GM12878 (cell line): ENCODE results near the gene PGBD4. TPM values are rescaled to one million over a fixed set of nuclear protein-coding genes. Genes with fewer than 3 reads are reported as not detected.

ENCODE experiments used
- ATAC-seq: fragments of 200-7000 bp; cut with Tn5 transposase; 3 replicates; pipeline ENCODE4 v1.9.1; 2020; ENCODE audit warnings: mild to moderate bottlenecking, moderate library complexity
- BruUV-seq: library from RNA; stranded (reverse); fragments of 400-500 nt; replicated peaks from 2 replicates; lab custom pipeline; 2021; lab: Mats Ljungman, UMichigan
- CTCF ChIA-PET: fragments of 300-600 bp; sonication (Branson Sonifier 250); formaldehyde crosslinking; extraction: SDS; loops from one replicate; lab custom pipeline; 2021; ENCODE audit warnings: inconsistent platforms; lab: Yijun Ruan, JAX
- POLR2A ChIA-PET: fragments of 350-600 bp; formaldehyde crosslinking; extraction: SDS; loops from one replicate; lab custom pipeline; 2021; ENCODE audit warnings: inconsistent platforms; lab: Charles Lee
- RAD21 ChIA-PET: fragments of 300-600 bp; sonication (Branson Sonifier 250); formaldehyde crosslinking; loops from one replicate; lab custom pipeline; 2023; ENCODE audit warnings: antibody characterized with exemption; ENCODE audit not compliant: unreplicated experiment; lab: Charles Lee
- SMC1A ChIA-PET: fragments of 300-600 bp; sonication (Branson Sonifier 250); formaldehyde crosslinking; loops from one replicate; lab custom pipeline; 2023; ENCODE audit not compliant: unreplicated experiment, uncharacterized antibody; lab: Charles Lee
- DNase-seq: peaks from one replicate; pipeline ENCODE4 v3.0.0-alpha.2; 2011; ENCODE audit warnings: low read depth, low spot score
- FAIRE-seq: peaks from 3 replicates; lab custom pipeline; 2011; peaks lifted over from hg19 to GRCh38; lab: Jason Lieb, UNC
- H2AFZ ChIP-seq: 2 replicates; pipeline ENCODE4 v1.6.0; 2011; ENCODE audit warnings: low read depth, low read length, control low read depth; ENCODE audit not compliant: control insufficient read depth
- H3K27ac ChIP-seq: 2 replicates; pipeline ENCODE4 v1.5.1; 2011; ENCODE audit warnings: control low read depth; ENCODE audit not compliant: control insufficient read depth, insufficient read depth
- H3K27me3 ChIP-seq, 2 experiments: replicated peaks in 1 of 2; 2 replicates each; pipeline versions ENCODE4 v1.6.0 to v1.6.1; 2011; ENCODE audit warnings: low read length in 1 of 2; ENCODE audit not compliant: control insufficient read depth in 2 of 2, insufficient read depth in 2 of 2
- H3K36me3 ChIP-seq, 2 experiments: 2 replicates each; pipeline ENCODE4 v1.5.1; 2011; ENCODE audit warnings: low read length in 1 of 2; ENCODE audit not compliant: control insufficient read depth in 2 of 2, insufficient read depth in 2 of 2
- H3K4me1 ChIP-seq: 2 replicates; pipeline ENCODE4 v1.6.1; 2011; ENCODE audit warnings: mild to moderate bottlenecking, low read length, moderate library complexity, mixed read lengths; ENCODE audit not compliant: control insufficient read depth, insufficient read depth
- H3K4me2 ChIP-seq: 2 replicates; pipeline ENCODE4 v1.6.0; 2011; ENCODE audit warnings: control low read depth; ENCODE audit not compliant: control insufficient read depth, insufficient read depth
- H3K4me3 ChIP-seq: fragments of 200-600 bp; sonication (generic); 2 replicates; pipeline ENCODE4 v1.5.1; 2016
- H3K79me2 ChIP-seq: 2 replicates; pipeline ENCODE4 v1.6.0; 2011; ENCODE audit warnings: low read length; ENCODE audit not compliant: control insufficient read depth, insufficient read depth
- H3K9ac ChIP-seq: 2 replicates; pipeline ENCODE4 v1.8.0; 2011; ENCODE audit warnings: low read length, control low read depth, mixed read lengths; ENCODE audit not compliant: control insufficient read depth, insufficient read depth
- H3K9me3 ChIP-seq: replicated peaks from 3 replicates; pipeline ENCODE4 v1.5.1; 2011; ENCODE audit warnings: mild to moderate bottlenecking, low read length; ENCODE audit not compliant: control insufficient read depth, insufficient read depth
- H4K20me1 ChIP-seq: 2 replicates; pipeline ENCODE4 v1.6.0; 2011; ENCODE audit not compliant: control insufficient read depth, insufficient read depth
- CEBPB ChIP-seq, 2 experiments: fragments of 150-350 bp in 1 of 2; IDR thresholded peaks; 2 replicates each; pipeline ENCODE4 v1.6.1; 2012 to 2014; ENCODE audit warnings: low read depth in 2 of 2, low read length in 2 of 2, borderline replicate concordance in 1 of 2, inconsistent platforms in 1 of 2
- FOS ChIP-seq: IDR thresholded peaks from 3 replicates; pipeline ENCODE4 v1.6.1; 2011; ENCODE audit warnings: borderline replicate concordance; ENCODE audit not compliant: insufficient read length; ENCODE audit errors: extremely low read depth
- NFXL1 ChIP-seq: fragments of 450-650 bp; IDR thresholded peaks from 2 replicates; pipeline ENCODE4 v1.6.1; 2017; ENCODE audit warnings: antibody characterized with exemption, mild to moderate bottlenecking, borderline replicate concordance
- RAD51 ChIP-seq: fragments of 450-650 bp; IDR thresholded peaks from 2 replicates; pipeline ENCODE4 v1.6.1; 2016; ENCODE audit warnings: moderate library complexity, mild to moderate bottlenecking, inconsistent platforms
- RB1 ChIP-seq: fragments of 450-650 bp; formaldehyde crosslinking; IDR thresholded peaks from 2 replicates; pipeline ENCODE4 v1.6.1; 2017; ENCODE audit warnings: mild to moderate bottlenecking, borderline replicate concordance
- RELA ChIP-seq: fragments of 450-650 bp; IDR thresholded peaks from 2 replicates; pipeline ENCODE4 v1.8.0; 2014; ENCODE audit warnings: borderline replicate concordance; ENCODE audit not compliant: partially characterized antibody
- REST ChIP-seq: IDR thresholded peaks from 2 replicates; pipeline ENCODE4 v1.6.1; 2012; ENCODE audit warnings: mild to moderate bottlenecking, low read depth, low read length
- SIN3A ChIP-seq: IDR thresholded peaks from 2 replicates; pipeline ENCODE4 v1.6.1; 2012; ENCODE audit warnings: low read depth, low read length, improper control_type of control experiment
- SIX5 ChIP-seq: IDR thresholded peaks from 2 replicates; pipeline ENCODE4 v1.6.1; 2011; ENCODE audit warnings: mild to moderate bottlenecking, low read depth, low read length, moderate library complexity; ENCODE audit not compliant: severe bottlenecking
- SPI1 ChIP-seq: IDR thresholded peaks from 2 replicates; pipeline ENCODE4 v1.6.1; 2011; ENCODE audit warnings: low read depth, mild to moderate bottlenecking, low read length, moderate library complexity, borderline replicate concordance; ENCODE audit not compliant: insufficient read depth
- STAT1 ChIP-seq: fragments of 450-650 bp; conservative IDR thresholded peaks from 2 replicates; pipeline ENCODE4 v1.6.1; 2014; ENCODE audit warnings: antibody characterized with exemption, mild to moderate bottlenecking
- WGBS: methylation state at CpG from one replicate; pipeline ENCODE4 v1.1.6; 2016; ENCODE audit warnings: low lambda C conversion rate; ENCODE audit not compliant: insufficient replicate concordance, insufficient coverage; ENCODE audit errors: missing lambda C conversion rate; 5-methylcytosine and 5-hydroxymethylcytosine counted together
- in situ Hi-C: fragments of 300-500 bp; cut with MboI; formaldehyde crosslinking; loops from 9 replicates; pipeline ENCODE4 v1.14.3; 2018; ENCODE audit warnings: mixed read lengths
- intact Hi-C: fragments of 100-400 bp; cut with micrococcal nuclease; formaldehyde crosslinking; loops from one replicate; pipeline ENCODE4 v1.14.2; 2022; ENCODE audit not compliant: unreplicated experiment
- polyA plus RNA-seq, 11 experiments: library from polyadenylated mRNA; depleted of rRNA in 4 of 11; unstranded in 6 of 11; stranded (reverse) in 5 of 11; fragments of >200 nt; fragmentation: Nextera tagmentation in 4 of 11; fragmentation: Illumina TruSeq in 1 of 11; extraction: Ambion mirVana in 4 of 11; extraction: Trizol in 1 of 11; gene quantifications; 1 replicate in 1 of 11; 2 replicates in 10 of 11; pipeline versions ENCODE4 v1.2.1 to v1.2.3, GENCODE V29; 2011 to 2016; ENCODE audit warnings: inconsistent platforms in 2 of 11, missing spikeins in 2 of 11, low read depth in 1 of 11
- total RNA-seq, 4 experiments: library from RNA; depleted of rRNA in 3 of 4; stranded (reverse); fragments of >200 nt in 3 of 4; fragmentation: Illumina TruSeq in 1 of 4; extraction: Trizol in 1 of 4; gene quantifications; 2 replicates each; pipeline versions ENCODE4 v1.2.1 to v1.2.3, GENCODE V29; 2013 to 2021

Gene PGBD4
- total and polyA plus RNA-seq, 10 of the 15 experiments (the other 5 are each of a cell fraction or from before 2014, with no cell fraction given): 1.2 to 5.8 (median 2.8) TPM

- CTCF ChIA-PET: no interaction called here
- no peaks in the 10 kb centered on the region; the same call in 2 of the 3 replicates for H3K9me3 ChIP-seq
- ATAC-seq (no peak), FAIRE-seq (no peak), DNase-seq (no peak)
- H3K4me2 ChIP-seq: no peak overlapping the region
- in situ Hi-C loops: loop anchor here (25.0 kb wide), 1 partner anchor 531 kb away; the partner anchor contains the start of gene GOLGA8B
- no peak overlapping the region for H3K4me3 ChIP-seq
- H3K9ac ChIP-seq: no peak overlapping the region
- H4K20me1 ChIP-seq: no peaks in the 10 kb centered on the region
- H3K4me1 ChIP-seq: no peaks in the 10 kb centered on the region
- H3K36me3 ChIP-seq: no peaks in the 10 kb centered on the region
- BruUV-seq: no TSS peak
- 63% methylated on average over 3 of the region's 3 CpGs for WGBS
- intact Hi-C loops: no loop called here
- no peaks in the 10 kb centered on the region for H3K79me2 ChIP-seq
- H2AFZ ChIP-seq: no peak overlapping the region
- no peak for TF ChIP-seq NFXL1
- no peak for TF ChIP-seq FOS
- no peak for TF ChIP-seq RAD51
- no peak for TF ChIP-seq CEBPB (IDR thresholded peaks at IDR 0.05; ENCODE audit: borderline replicate concordance in 1 of 2, low read depth in 2 of 2, low read length in 2 of 2)
- TF ChIP-seq SPI1: no peak
- TF ChIP-seq STAT1: no peak
- no peak for TF ChIP-seq SIX5
- TF ChIP-seq RELA: no peak
- TF ChIP-seq SIN3A: no peak
- no peak for TF ChIP-seq RB1
- no peak for TF ChIP-seq REST
- no peak overlapping the region for H3K27ac ChIP-seq
- no peaks in the 10 kb centered on the region for H3K27me3 ChIP-seq
- SMC1A ChIA-PET: no interaction called here
- POLR2A ChIA-PET: interaction anchor here (0.6 kb wide), 1 partner anchor 17 kb away, joined by 5 read pairs; no protein-coding TSS in a partner anchor
- RAD21 ChIA-PET: no interaction called here
Measured at GRCh38 chr15:34055868-34056595, 45.9 kb upstream of the PGBD4 start.
